Calu3 (cell line): Measurements from ENCODE around the gene CLDN5. TPM values are rescaled to one million over a fixed set of nuclear protein-coding genes. Genes with fewer than 3 reads are reported as not detected.

ENCODE experiments used
- Bru-seq: library from RNA; stranded (reverse); fragments of 400-500 nt; gene quantifications from one replicate; lab custom pipeline; 2021; lab: Mats Ljungman, UMichigan
- BruChase-seq, 2 experiments: library from RNA; stranded (reverse); fragments of 400-500 nt; gene quantifications; one replicate each; lab custom pipeline; 2021; lab: Mats Ljungman, UMichigan
- BruUV-seq: library from RNA; stranded (reverse); fragments of 400-500 nt; replicated peaks from 2 replicates; lab custom pipeline; 2021; lab: Mats Ljungman, UMichigan
- CTCF ChIA-PET: fragments of 300-600 bp; sonication (Branson Sonifier 250); formaldehyde crosslinking; loops from one replicate; lab custom pipeline; 2022; ENCODE audit warnings: antibody characterized with exemption; lab: Charles Lee
- DNase-seq: peaks from one replicate; pipeline ENCODE4 v3.0.0; 2022
- H3K27ac Mint-ChIP-seq: one replicate; pipeline ENCODE4 v1.8.0; 2022; ENCODE audit warnings: mixed read lengths; ENCODE audit not compliant: unreplicated experiment
- H3K27me3 Mint-ChIP-seq: one replicate; pipeline ENCODE4 v1.8.0; 2022; ENCODE audit warnings: mixed read lengths; ENCODE audit not compliant: unreplicated experiment
- H3K36me3 Mint-ChIP-seq: one replicate; pipeline ENCODE4 v1.8.0; 2022; ENCODE audit warnings: mild to moderate bottlenecking, moderate library complexity, mixed read lengths; ENCODE audit not compliant: insufficient read depth, unreplicated experiment
- H3K4me1 Mint-ChIP-seq: one replicate; pipeline ENCODE4 v1.8.0; 2022; ENCODE audit warnings: mild to moderate bottlenecking, low read depth, mixed read lengths; ENCODE audit not compliant: unreplicated experiment
- H3K4me3 Mint-ChIP-seq: one replicate; pipeline ENCODE4 v1.8.0; 2022; ENCODE audit warnings: mild to moderate bottlenecking, low read depth, moderate library complexity, mixed read lengths; ENCODE audit not compliant: unreplicated experiment
- H3K9me3 Mint-ChIP-seq: one replicate; pipeline ENCODE4 v1.8.0; 2022; ENCODE audit warnings: low read depth, mixed read lengths; ENCODE audit not compliant: unreplicated experiment
- CTCF ChIP-seq: fragments of 200-600 bp; IDR thresholded peaks from one replicate; pipeline ENCODE4 v1.8.0; 2022; ENCODE audit warnings: antibody characterized with exemption; ENCODE audit not compliant: unreplicated experiment
- intact Hi-C: fragments of 100-400 bp; cut with micrococcal nuclease; formaldehyde crosslinking; loops from one replicate; pipeline ENCODE4 v1.10.0; 2022; ENCODE audit not compliant: unreplicated experiment
- long read RNA-seq: library from polyadenylated mRNA; stranded (forward); transcript quantifications from one replicate; pipeline ENCODE4 v2.0.0, GENCODE V29; 2022
- total RNA-seq: library from RNA; stranded (reverse); gene quantifications from 2 replicates; pipeline ENCODE4 v1.2.3, GENCODE V29; 2022

The CLDN5 gene
- not detected in 2 replicates for total RNA-seq
- not detected for Bru-seq, nascent RNA
- not detected for BruChase-seq, experiment 1, labeled RNA remaining after a 6-hour chase
- not detected for BruChase-seq, experiment 2, labeled RNA remaining after a 2-hour chase
- long read RNA-seq: 0 reads

GRCh38 chr22:19524170-19525115, at the start of gene CLDN5:
TSS of gene CLDN5 (minus strand) at chr22:19524410. CDS start at chr22:19524255, 155 bp downstream.
- no TSS peak for BruUV-seq
- Mint-ChIP-seq H3K9me3 (no peaks in the 10 kb centered on the region), H3K27ac (no peak within 1 kb of the TSS), H3K4me1 (no peaks in the 10 kb centered on the region), H3K4me3 (peak within 1 kb of the TSS; percentile 17), H3K27me3 (peaks cover 45% of the 10 kb centered on the region), H3K36me3 (peaks cover 8% of the 10 kb centered on the region)
- TF ChIP-seq CTCF: no peak
- no peak for DNase-seq
- CTCF ChIA-PET: no interaction called here
- intact Hi-C loops: no loop called here

DNA sequence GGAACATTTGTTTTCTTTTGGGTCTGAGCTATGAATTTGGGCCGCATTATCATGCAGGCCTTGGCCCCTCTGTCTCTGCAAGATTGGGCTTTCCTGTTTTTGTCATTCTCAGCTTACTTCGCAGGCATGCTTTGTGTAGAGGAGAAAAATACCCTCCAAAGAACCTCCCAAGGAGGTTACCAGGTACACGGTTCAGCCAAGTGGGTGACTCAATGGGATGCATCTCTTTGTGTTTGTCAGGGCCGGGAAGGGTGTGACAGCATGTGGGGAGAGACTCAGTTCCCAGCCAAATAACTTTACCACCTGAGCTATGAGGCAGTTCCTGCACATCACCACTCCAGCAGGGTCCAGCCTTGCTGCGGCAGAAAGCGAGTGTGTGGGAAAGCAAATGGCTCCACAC, 47.8 kb upstream of the CLDN5 start:
- Mint-ChIP-seq H3K27ac (no peak overlapping the region), H3K9me3 (no peaks in the 10 kb centered on the region), H3K4me3 (no peak overlapping the region), H3K36me3 (no peaks in the 10 kb centered on the region), H3K4me1 (no peaks in the 10 kb centered on the region), H3K27me3 (peaks cover 91% of the 10 kb centered on the region)
- intact Hi-C loops: no loop called here
- BruUV-seq: no TSS peak
- no peak for DNase-seq
- no peak for TF ChIP-seq CTCF
- CTCF ChIA-PET: interaction anchor here (0.6 kb wide), 1 partner anchor 20 kb away, joined by 4 read pairs; no protein-coding TSS in a partner anchor

DNA sequence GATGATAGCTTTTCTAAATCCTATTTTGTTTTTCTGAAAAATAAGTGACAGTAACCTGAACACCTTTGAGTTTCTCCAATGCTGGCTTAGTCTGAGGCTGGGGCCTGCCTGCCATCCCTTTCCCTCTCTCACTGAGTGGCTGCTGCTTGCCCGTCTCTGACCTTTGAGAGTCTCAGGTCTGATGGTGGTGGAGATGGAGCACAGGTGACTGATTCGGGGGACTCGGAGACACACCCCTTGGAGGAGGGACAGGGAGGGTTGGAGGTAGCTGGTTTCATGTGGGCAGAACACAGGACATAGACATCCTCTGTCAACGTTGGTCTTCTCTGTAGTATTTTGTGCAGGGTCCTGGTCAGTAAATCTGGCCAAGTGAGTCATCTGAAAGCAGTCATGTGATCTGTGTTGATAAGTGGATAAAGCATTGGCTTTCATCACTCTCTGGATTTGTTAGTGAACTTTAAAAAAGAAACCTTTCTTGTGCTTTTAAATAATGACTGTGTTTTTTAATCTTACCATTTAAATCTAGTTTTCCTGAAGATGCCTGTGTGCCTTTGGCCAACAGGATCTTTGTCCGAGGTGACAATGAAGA, 47.1 kb upstream of the CLDN5 start:
- Mint-ChIP-seq H3K27me3 (peaks cover 91% of the 10 kb centered on the region), H3K36me3 (no peaks in the 10 kb centered on the region), H3K9me3 (no peaks in the 10 kb centered on the region), H3K4me3 (no peak overlapping the region), H3K4me1 (no peaks in the 10 kb centered on the region), H3K27ac (no peak overlapping the region)
- CTCF ChIA-PET: no interaction called here
- TF ChIP-seq CTCF: no peak
- no peak for DNase-seq
- no TSS peak for BruUV-seq
- intact Hi-C loops: no loop called here

- H3K9me3 Mint-ChIP-seq: no peaks in the 10 kb centered on the region
- peaks cover 86% of the 10 kb centered on the region for H3K27me3 Mint-ChIP-seq
- H3K4me1 Mint-ChIP-seq: no peaks in the 10 kb centered on the region
- no peak overlapping the region for H3K27ac Mint-ChIP-seq
- no peaks in the 10 kb centered on the region for H3K36me3 Mint-ChIP-seq
- intact Hi-C loops: no loop called here
- no peak for DNase-seq
- CTCF ChIA-PET: no interaction called here
- no peak overlapping the region for H3K4me3 Mint-ChIP-seq
- no TSS peak for BruUV-seq
- no peak for TF ChIP-seq CTCF
Observed at GRCh38 chr22:19569976-19570375, 45.8 kb upstream of the CLDN5 start.
